A673 (cell line): ENCODE results near the gene TNC.

Source experiments
- EZH2 ChIP-seq: fragments of 200-600 bp; sonication (generic); IDR thresholded peaks from 2 replicates; pipeline ENCODE4 v1.6.1; 2017; ENCODE audit warnings: borderline replicate concordance, low read depth, mild to moderate bottlenecking, mixed read lengths, antibody characterized with exemption, low read length; ENCODE audit not compliant: poor library complexity, severe bottlenecking
- TF ChIP-seq, protein P1 (sequence below): fragments of 300-800, 200-600 bp; sonication (generic); conservative IDR thresholded peaks from 2 replicates; pipeline ENCODE4 v1.5.1; 2017; ENCODE audit warnings: low read depth, mild to moderate bottlenecking, antibody characterized with exemption, low read length, moderate library complexity, mixed read lengths

DNA sequence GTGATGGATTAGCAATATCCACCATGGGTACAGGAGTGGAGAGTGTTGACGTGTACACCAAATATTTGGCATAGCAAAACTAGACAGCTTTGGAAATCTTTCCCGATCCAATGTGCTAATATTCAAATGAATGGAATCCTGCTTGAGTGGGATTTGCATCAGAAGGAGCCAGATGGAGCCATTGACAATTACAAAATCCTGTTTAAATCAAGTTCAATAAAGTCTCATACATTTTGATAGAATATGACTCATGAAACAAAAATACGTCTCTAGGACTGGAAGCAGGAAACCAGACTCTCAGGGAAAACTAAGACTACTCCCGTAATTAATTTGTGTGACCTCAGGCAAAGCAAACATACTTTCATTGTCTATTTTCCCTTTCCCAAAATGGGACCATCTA lies 13.0 kb downstream of the TNC start:
- TF ChIP-seq, protein P1, sequence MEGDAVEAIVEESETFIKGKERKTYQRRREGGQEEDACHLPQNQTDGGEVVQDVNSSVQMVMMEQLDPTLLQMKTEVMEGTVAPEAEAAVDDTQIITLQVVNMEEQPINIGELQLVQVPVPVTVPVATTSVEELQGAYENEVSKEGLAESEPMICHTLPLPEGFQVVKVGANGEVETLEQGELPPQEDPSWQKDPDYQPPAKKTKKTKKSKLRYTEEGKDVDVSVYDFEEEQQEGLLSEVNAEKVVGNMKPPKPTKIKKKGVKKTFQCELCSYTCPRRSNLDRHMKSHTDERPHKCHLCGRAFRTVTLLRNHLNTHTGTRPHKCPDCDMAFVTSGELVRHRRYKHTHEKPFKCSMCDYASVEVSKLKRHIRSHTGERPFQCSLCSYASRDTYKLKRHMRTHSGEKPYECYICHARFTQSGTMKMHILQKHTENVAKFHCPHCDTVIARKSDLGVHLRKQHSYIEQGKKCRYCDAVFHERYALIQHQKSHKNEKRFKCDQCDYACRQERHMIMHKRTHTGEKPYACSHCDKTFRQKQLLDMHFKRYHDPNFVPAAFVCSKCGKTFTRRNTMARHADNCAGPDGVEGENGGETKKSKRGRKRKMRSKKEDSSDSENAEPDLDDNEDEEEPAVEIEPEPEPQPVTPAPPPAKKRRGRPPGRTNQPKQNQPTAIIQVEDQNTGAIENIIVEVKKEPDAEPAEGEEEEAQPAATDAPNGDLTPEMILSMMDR, result no peak
- TF ChIP-seq EZH2, result no peak
